Testis (tissue), 2 donors: ENCODE data around the gene CKM.

Experiments
- POLR2A ChIP-seq: fragments of 450-650 bp; IDR thresholded peaks from one replicate; pipeline ENCODE4 v1.6.1; 2017; ENCODE audit warnings: antibody characterized with exemption, mild to moderate bottlenecking, moderate library complexity
- TF ChIP-seq, protein P1 (sequence below), 3 experiments: fragments of 450-650 bp in 2 of 3; fragments of 200-600 bp in 1 of 3; sonication (generic) in 1 of 3; IDR thresholded peaks; one replicate each; pipeline ENCODE4 v1.5.1; 2016 to 2019; ENCODE audit warnings: antibody characterized with exemption in 3 of 3, mild to moderate bottlenecking in 2 of 3, moderate library complexity in 1 of 3

DNA sequence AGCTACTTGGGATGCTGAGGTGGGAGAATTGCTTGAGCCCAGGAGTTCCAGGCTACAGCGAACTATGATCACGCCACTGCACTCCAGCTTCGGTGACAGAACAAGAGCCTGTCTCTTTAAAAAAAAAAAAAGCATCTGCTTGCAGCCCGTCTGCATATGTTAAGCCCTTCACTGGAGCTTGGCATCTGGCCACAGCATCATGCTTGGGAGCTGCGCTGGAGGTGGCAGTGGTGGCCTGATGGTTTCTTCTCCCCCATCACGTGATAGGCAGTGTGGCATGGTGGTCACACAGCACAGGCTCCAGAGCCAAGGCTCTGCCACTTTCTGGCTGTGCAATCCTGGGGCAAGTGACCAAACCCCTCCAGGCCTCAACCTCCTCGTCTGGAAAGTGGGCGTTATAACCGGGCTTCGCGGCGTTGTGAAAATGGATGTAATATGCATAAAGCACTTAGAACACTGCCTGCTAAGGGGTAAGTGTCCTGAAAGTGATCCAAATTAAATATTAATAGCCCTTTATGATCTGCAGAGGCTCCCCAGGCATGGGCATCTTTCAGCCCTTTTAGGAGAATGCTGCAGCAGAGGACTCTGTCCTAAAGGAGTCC lies 47.2 kb downstream of the CKM start:
- TF ChIP-seq, protein P1, sequence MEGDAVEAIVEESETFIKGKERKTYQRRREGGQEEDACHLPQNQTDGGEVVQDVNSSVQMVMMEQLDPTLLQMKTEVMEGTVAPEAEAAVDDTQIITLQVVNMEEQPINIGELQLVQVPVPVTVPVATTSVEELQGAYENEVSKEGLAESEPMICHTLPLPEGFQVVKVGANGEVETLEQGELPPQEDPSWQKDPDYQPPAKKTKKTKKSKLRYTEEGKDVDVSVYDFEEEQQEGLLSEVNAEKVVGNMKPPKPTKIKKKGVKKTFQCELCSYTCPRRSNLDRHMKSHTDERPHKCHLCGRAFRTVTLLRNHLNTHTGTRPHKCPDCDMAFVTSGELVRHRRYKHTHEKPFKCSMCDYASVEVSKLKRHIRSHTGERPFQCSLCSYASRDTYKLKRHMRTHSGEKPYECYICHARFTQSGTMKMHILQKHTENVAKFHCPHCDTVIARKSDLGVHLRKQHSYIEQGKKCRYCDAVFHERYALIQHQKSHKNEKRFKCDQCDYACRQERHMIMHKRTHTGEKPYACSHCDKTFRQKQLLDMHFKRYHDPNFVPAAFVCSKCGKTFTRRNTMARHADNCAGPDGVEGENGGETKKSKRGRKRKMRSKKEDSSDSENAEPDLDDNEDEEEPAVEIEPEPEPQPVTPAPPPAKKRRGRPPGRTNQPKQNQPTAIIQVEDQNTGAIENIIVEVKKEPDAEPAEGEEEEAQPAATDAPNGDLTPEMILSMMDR (IDR thresholded peaks at IDR 0.05), result no peak
- no peak for TF ChIP-seq POLR2A
